IPS-18c (cell line): ENCODE results near the gene PRKCZ.

ENCODE experiments used
- H3K4me3 ChIP-seq: 2 replicates; pipeline ENCODE4 v1.7.0; 2013; ENCODE audit warnings: low read depth, mild to moderate bottlenecking, low read length, moderate library complexity; ENCODE audit not compliant: insufficient read depth
- H3K9me3 ChIP-seq: one replicate; pipeline ENCODE4 v1.6.1; 2013; ENCODE audit warnings: mild to moderate bottlenecking, low read length, moderate library complexity; ENCODE audit not compliant: control insufficient read depth, insufficient read depth

The PRKCZ gene

DNA sequence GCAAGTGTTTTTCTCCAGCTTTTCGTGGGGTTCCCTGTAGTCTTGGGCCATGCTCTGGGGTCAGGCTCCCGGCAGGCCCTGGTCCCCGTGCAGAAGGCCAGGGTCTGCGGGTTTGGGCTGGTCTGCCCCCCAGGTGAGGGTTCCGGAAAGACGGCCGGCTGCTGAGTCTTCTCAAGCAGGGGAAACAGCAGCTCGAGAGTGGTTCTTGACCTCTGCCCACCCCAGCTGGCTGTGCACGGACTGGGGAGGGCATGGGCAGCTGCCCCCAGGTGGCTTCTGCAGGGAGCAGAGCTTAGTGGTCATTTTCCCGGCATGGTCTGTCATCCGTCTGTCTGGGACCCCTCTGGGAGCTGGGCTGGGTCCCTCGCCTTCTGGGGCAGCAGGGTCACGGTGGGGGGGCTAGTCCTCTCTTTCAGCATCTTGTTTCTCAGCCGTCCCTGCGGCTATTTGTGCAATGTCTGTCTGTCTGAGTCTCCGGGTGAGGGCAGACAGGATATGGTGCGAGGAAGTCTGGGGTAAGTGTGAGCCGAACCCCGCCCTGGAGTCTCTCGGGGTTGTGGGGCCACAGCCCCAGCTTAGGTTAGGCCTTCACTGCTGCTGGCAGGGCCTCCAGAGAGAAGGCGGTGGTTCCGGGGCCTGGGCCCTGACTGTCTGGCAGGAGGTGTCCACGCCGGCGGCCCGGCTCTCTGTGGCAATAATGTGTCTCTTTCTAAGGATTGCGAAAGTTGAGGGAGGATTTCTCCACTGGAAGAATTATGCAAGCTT is 184.0 kb downstream of the PRKCZ start:
- Histone ChIP-seq H3K4me3 (no peak overlapping the region), H3K9me3 (no peaks in the 10 kb centered on the region)

DNA sequence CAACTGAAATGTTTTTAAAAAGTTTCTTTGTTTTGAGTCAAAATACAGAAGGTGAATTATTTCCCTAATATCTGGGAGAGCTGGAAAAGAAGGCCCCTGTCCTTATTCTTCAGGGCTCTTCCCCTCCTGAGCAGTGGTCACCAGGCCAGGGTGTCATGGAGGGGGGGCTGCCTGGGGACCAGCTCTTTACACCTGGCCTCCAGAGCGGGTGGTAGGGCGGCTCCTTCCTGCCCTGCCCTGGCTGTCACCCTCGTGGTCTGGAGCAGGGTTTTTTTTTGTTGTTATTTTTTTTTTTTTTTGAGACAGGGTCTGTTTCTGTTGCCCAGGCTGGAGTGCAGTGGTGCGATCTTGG is 184.5 kb downstream of the PRKCZ start:
- no peak overlapping the region for H3K4me3 ChIP-seq
- H3K9me3 ChIP-seq = no peaks in the 10 kb centered on the region
